ENCODE measurements around the gene TRIO.

Gene TRIO

DNA sequence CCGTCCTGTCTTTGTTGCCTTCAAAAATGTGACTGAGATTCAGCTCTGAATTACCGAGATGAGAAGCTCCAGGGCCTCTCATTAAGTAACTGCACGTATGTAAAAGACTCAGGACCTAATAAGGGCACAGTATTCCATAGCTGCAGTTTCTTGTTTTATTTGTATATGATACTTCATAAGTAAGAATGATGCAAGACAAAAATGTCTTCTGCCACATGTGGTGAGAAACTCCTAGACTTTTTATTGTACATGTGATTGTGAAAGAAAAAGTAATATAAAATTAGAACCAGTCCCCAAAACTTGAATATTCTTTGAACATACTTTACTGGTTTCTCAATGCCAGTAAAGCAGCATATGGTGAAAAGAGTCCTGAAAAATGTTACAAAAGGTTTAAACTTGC, 328.4 kb downstream of the TRIO start:
- DNase-seq, result no peak

DNA sequence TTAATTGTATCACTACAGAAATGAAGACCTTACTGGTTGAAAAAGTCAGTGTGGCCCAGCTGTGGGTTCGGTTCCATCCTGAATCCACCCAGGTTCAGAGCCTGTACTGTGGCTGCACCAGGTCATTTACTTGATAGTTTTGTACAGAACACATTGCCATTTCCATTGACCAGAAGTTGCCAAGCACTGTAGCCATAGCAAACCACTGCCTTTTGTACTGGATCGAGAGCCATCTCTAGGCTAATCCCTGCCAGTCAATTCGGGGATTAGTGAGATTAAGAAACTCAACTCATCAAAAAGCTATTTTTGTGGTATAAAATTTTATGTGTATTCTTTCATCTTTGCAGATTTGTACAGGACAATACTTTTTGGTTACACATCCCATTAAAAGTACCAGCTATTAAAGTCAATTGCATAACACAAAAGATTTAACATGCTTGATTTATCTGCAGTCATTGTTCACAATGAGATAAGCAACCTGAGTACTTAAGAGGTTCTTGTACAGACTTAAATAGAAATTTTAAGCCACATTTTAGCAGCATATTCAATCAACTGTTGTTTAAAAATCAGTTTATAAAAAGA, 329.9 kb downstream of the TRIO start:
- DNase-seq, result no peak

- DNase-seq, result no peak
Observed at GRCh38 chr5:14475045-14475444, 331.9 kb downstream of the TRIO start.

GRCh38 chr5:14476786-14477435, 333.8 kb downstream of the TRIO start:
- DNase-seq, result peak; percentile 46

- DNase-seq, result no peak
Observed at GRCh38 chr5:14479143-14479696, 336.1 kb downstream of the TRIO start.

- no peak for DNase-seq
Observed at GRCh38 chr5:14481349-14481748, 338.2 kb downstream of the TRIO start.

GRCh38 chr5:14482085-14482484, 338.9 kb downstream of the TRIO start:
- DNase-seq, result no peak

DNA sequence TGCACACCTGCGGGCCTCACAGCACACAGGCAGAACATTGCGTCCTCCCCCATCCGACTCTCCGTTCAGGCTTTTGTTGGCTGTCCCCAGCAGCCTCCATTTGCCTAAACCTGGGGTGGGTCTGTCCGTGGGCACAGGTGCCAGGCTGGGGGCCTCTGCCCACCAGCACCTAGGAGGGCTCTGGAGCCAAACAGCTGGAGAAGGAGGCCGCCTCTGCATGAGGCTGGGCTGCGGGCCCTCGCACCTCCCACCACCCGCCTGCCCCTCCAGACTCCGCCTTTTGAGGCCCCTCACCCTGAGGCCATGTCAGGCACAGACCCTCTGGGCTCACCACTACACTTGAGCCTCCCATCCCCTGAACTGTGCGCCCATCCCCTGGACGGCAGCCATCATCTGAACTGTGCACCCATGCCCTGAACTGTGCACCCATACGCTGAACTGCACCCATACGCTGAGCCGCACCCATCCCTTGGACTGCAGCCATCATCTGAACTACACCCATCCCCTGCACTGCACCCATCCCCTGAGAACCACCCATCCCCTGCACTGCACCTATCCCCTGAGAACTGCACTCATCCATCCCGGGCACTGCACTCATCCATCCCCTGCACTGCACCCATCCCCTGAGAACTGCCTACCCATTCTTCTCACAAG, 340.5 kb downstream of the TRIO start:
- DNase-seq, result no peak

DNA sequence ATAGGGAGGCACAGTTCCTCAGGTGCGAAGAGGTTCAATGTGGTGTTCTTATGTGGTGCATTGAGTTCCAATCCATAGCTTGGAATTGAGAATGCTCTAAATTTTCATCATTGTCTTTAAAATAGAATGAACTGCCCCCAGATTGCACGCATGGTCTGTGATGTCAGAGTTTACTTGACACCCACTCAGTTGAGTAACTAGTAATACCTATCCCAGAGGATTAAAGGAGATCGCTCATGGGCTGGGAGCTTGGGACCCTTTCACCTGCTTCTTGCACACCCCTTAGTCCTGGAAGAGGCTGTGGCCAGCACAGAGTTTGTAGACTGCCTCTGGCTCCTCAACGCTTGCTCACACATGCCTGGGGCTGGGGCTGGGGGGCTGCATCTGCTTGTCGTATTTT, 343.3 kb downstream of the TRIO start:
- no peak for DNase-seq

- no peak for DNase-seq
Observed at GRCh38 chr5:14486996-14487896, 344.1 kb downstream of the TRIO start.

DNA sequence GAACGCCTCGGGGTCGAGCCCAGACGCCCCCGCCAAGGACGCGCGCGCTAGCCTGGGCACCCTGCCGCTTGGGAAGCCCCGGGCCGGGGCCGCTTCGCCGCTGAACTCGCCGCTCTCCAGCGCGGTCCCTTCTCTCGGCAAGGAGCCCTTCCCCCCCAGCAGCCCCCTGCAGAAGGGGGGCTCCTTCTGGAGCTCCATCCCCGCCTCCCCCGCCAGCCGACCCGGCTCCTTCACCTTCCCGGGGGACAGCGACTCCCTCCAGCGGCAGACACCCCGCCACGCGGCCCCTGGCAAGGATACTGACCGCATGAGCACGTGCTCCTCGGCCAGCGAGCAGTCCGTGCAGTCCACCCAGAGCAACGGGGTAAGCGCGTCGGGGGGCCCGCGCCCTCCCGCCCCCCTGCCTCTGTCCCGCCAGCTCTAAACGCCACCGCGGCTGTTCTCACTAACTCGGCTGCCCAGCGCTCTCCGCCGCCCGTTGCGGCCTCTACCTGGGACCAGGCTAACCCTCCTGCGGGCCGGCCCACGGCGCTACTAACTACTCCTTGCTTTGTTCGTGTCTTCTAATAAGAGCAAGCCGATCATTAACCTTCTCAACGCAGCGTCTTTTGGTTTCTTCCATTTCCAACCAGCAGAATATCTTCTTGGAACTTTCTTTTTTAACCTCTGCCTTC, 344.9 kb downstream of the TRIO start:
- no peak for DNase-seq

DNA sequence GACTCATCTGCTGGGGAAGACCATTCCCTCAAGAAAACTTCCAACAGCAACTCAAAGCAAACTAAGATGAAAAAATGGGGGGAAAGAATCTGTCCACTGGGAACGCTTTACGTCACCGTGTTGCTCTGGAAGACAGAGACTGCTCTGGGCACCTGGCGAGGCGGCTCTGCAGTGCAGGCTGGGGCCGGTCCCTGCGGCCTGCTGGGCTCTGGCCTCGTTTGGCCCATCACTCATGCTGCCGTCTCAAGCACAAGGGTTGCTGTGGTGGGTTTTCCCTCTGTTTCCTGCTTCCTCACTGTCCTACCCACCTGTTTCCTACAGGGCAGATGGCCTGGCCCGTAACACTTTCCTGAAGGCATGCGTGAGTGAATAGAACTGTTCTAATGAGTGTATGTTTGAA, 345.6 kb downstream of the TRIO start:
- no peak for DNase-seq

DNA sequence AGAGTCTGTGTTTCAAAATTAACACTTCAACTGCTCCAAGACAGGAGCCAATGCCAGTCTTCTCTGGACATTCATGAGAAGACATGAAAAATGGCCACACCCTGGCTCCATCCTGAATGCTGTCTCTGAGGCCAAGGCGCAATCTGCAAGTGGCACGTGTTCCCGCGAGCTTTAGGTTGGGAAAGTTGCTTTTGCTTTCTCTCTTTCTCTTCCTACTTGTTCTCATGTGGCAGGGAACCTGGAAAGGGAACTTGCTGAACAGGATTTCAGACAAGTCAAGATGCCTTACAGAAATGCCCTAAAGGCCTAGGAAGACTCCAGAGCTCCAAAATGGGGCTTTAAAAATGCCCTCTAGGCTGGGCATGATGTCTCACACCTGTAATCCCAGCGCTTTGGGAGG, 346.5 kb downstream of the TRIO start:
- DNase-seq, result peak; percentile 74

DNA sequence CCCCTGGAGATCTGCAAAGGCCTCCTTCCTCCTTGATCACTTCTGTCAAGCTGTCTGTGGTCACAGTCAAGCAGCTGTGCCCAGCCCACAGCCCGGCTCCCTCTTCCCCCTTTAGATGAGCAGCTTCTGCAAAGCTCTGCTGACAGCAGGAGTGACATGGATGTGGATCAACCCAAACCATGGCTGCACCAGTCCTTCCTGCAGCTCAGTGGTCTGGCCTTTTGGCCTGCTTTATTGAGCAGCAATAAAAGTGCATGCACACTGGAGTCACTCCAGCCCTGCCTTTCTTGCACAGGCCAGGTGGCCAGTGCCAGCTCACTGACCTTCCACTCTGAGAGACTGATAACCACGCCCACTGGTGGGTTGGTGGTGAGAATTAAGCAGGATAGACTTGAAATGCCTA, 347.2 kb downstream of the TRIO start:
- DNase-seq, result peak; percentile 57

GRCh38 chr5:14491015-14491915, 348.1 kb downstream of the TRIO start:
- peak; percentile 57 for DNase-seq

GRCh38 chr5:14492331-14492964, 349.3 kb downstream of the TRIO start:
- peak; percentile 73 for DNase-seq

GRCh38 chr5:14495301-14495700, 352.2 kb downstream of the TRIO start:
- DNase-seq, result peak; percentile 27

DNA sequence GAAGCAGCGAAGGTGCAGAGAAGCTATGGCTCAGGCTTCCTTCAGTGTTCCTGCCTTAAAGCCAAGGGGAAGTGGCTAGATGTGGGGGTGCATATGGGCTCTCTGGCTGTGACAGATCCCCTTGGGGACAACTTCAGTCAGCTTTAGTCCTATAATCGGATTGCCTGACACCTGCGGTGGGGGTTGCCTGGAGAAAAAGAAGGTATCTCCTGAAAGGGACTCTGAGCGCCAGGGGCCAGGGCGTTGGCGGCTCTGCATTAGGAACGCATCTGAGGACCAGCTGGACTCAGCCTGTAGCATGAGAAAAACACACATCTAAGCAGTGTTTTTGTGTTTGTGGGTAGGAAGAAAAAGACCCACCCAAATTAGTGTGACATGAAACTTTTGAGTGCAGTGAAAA, 354.2 kb downstream of the TRIO start:
- DNase-seq, result no peak

GRCh38 chr5:14501353-14502293, 358.5 kb downstream of the TRIO start:
- DNase-seq, result no peak

GRCh38 chr5:14502294-14502690, 359.1 kb downstream of the TRIO start:
- DNase-seq, result no peak

Data from suppressor macrophage treated with lipopolysaccharide for 4 hours (primary cell).